NT2/D1 (cell line): ENCODE data around the gene NEU2.

Experiments used
- YY1 ChIP-seq: IDR thresholded peaks from 2 replicates; pipeline ENCODE4 v1.6.1; 2011; ENCODE audit not compliant: insufficient read length, insufficient read depth
- ZNF274 ChIP-seq: IDR thresholded peaks from 2 replicates; pipeline ENCODE4 v1.6.1; 2011; ENCODE audit warnings: mild to moderate bottlenecking, low read depth, low read length

DNA sequence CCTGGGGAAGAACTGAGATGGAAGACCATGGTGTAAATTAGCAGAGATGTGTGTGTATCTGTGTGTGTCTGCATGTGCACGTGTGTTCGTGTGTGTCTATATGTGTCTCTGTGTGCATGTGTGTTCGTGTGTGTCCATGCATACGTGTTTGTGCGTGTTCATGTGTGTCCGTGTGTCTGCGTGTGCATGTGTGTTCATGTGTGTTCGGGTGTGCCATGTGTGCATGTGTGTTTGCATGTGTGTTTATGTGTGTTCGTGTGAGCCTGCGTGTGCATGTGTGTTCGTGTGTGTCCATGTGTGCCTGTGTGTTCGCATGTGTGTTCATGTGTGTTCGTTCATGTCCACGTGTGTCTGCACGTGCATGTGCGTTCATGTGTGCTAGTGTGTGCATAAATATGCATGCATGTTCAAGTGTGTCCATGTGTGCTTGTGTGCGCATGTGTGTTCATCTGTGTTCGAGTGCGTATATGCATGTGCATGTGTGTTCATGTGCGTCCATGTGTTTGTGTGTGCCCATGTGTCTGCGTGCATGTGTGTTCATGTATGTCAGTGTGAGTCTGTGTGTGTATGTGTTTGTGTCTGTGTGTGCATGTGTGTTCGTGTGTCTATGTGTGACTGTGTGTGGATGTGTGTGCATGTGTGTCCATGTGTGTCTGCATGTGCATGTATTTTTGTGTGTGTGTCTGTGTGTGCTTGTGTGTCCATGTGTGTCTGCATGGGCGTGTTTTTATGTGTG, 3.1 kb downstream of the NEU2 start:
- no peak for TF ChIP-seq ZNF274
- no peak for TF ChIP-seq YY1
